Dendritic cell treated with granulocyte-macrophage colony-stimulating factor and Interleukin-4, amounts not matched to agents 40 ng/mL and 50 ng/mL, for 4 days (primary cell): ENCODE results near the gene SIX1.

Experiments used
- H3K27ac Mint-ChIP-seq: one replicate; pipeline ENCODE4 v1.8.0; 2022; ENCODE audit warnings: mild to moderate bottlenecking, mixed read lengths
- H3K27me3 Mint-ChIP-seq: one replicate; pipeline ENCODE4 v1.8.0; 2022; ENCODE audit warnings: mild to moderate bottlenecking, mixed read lengths
- H3K36me3 Mint-ChIP-seq: one replicate; pipeline ENCODE4 v1.8.0; 2022; ENCODE audit warnings: low read depth, mixed read lengths
- H3K4me1 Mint-ChIP-seq: one replicate; pipeline ENCODE4 v1.8.0; 2022; ENCODE audit warnings: low read depth, mixed read lengths
- H3K4me3 Mint-ChIP-seq: one replicate; pipeline ENCODE4 v1.8.0; 2022; ENCODE audit warnings: mild to moderate bottlenecking, moderate library complexity, mixed read lengths
- H3K9me3 Mint-ChIP-seq: one replicate; pipeline ENCODE4 v1.8.0; 2022; ENCODE audit warnings: mixed read lengths
- intact Hi-C: fragments of 100-400 bp; cut with micrococcal nuclease; formaldehyde crosslinking; loops from one replicate; pipeline ENCODE4 v1.15.0; 2022

Gene SIX1

GRCh38 chr14:60648934-60649874 lies at the start of gene SIX1:
Gene SIX1 (minus strand): TSS chr14:60649477. CDS start chr14:60649189, 288 bp downstream.
- Mint-ChIP-seq H3K36me3 (no peaks in the 10 kb centered on the region), H3K27ac (no peak within 1 kb of the TSS), H3K27me3 (peaks cover 95% of the 10 kb centered on the region), H3K4me3 (peak within 1 kb of the TSS; percentile 55), H3K9me3 (no peaks in the 10 kb centered on the region), H3K4me1 (peaks cover 53% of the 10 kb centered on the region)
- intact Hi-C loops, result no loop called here

GRCh38 chr14:60695327-60695726 lies 46.0 kb upstream of the SIX1 start:
- no peak overlapping the region for H3K27ac Mint-ChIP-seq
- intact Hi-C loops, result no loop called here
- peaks cover 5% of the 10 kb centered on the region for H3K4me1 Mint-ChIP-seq
- H3K36me3 Mint-ChIP-seq, result no peaks in the 10 kb centered on the region
- peaks cover 34% of the 10 kb centered on the region for H3K9me3 Mint-ChIP-seq
- H3K27me3 Mint-ChIP-seq, result peaks cover 21% of the 10 kb centered on the region
- H3K4me3 Mint-ChIP-seq, result no peak overlapping the region

- H3K4me3 Mint-ChIP-seq, result no peak overlapping the region
- no peaks in the 10 kb centered on the region for H3K36me3 Mint-ChIP-seq
- intact Hi-C loops, result no loop called here
- no peak overlapping the region for H3K27ac Mint-ChIP-seq
- H3K9me3 Mint-ChIP-seq, result peaks cover 9% of the 10 kb centered on the region
- H3K27me3 Mint-ChIP-seq, result peaks cover 11% of the 10 kb centered on the region
- H3K4me1 Mint-ChIP-seq, result peaks cover 5% of the 10 kb centered on the region
Measured at GRCh38 chr14:60691383-60692113, 42.3 kb upstream of the SIX1 start.

GRCh38 chr14:60686865-60687264 lies 37.6 kb upstream of the SIX1 start:
- intact Hi-C loops, result no loop called here
- Mint-ChIP-seq H3K27ac (no peak overlapping the region), H3K36me3 (no peaks in the 10 kb centered on the region), H3K27me3 (peaks cover 5% of the 10 kb centered on the region), H3K9me3 (no peaks in the 10 kb centered on the region), H3K4me3 (no peak overlapping the region), H3K4me1 (no peaks in the 10 kb centered on the region)

- Mint-ChIP-seq H3K36me3 (no peaks in the 10 kb centered on the region), H3K4me1 (no peaks in the 10 kb centered on the region), H3K9me3 (no peaks in the 10 kb centered on the region), H3K4me3 (no peak overlapping the region), H3K27me3 (peaks cover 12% of the 10 kb centered on the region), H3K27ac (no peak overlapping the region)
- intact Hi-C loops, result no loop called here
Measured at GRCh38 chr14:60684203-60684602, 34.9 kb upstream of the SIX1 start.

- no peak overlapping the region for H3K4me3 Mint-ChIP-seq
- no peaks in the 10 kb centered on the region for H3K9me3 Mint-ChIP-seq
- H3K27ac Mint-ChIP-seq, result no peak overlapping the region
- no peaks in the 10 kb centered on the region for H3K4me1 Mint-ChIP-seq
- H3K36me3 Mint-ChIP-seq, result no peaks in the 10 kb centered on the region
- intact Hi-C loops, result no loop called here
- peaks cover 16% of the 10 kb centered on the region for H3K27me3 Mint-ChIP-seq
Measured at GRCh38 chr14:60681271-60681670, 32.0 kb upstream of the SIX1 start.

- Mint-ChIP-seq H3K27ac (no peak overlapping the region), H3K4me3 (no peak overlapping the region), H3K4me1 (no peaks in the 10 kb centered on the region), H3K27me3 (peaks cover 21% of the 10 kb centered on the region), H3K9me3 (no peaks in the 10 kb centered on the region), H3K36me3 (no peaks in the 10 kb centered on the region)
- intact Hi-C loops, result no loop called here
Measured at GRCh38 chr14:60680511-60680910, 31.2 kb upstream of the SIX1 start.

GRCh38 chr14:60679566-60680258 lies 30.4 kb upstream of the SIX1 start:
- intact Hi-C loops, result no loop called here
- no peaks in the 10 kb centered on the region for H3K4me1 Mint-ChIP-seq
- H3K27me3 Mint-ChIP-seq, result peaks cover 21% of the 10 kb centered on the region
- H3K36me3 Mint-ChIP-seq, result no peaks in the 10 kb centered on the region
- no peak overlapping the region for H3K27ac Mint-ChIP-seq
- no peaks in the 10 kb centered on the region for H3K9me3 Mint-ChIP-seq
- no peak overlapping the region for H3K4me3 Mint-ChIP-seq

GRCh38 chr14:60677701-60678100 lies 28.4 kb upstream of the SIX1 start:
- no peaks in the 10 kb centered on the region for H3K9me3 Mint-ChIP-seq
- H3K4me1 Mint-ChIP-seq, result no peaks in the 10 kb centered on the region
- H3K4me3 Mint-ChIP-seq, result no peak overlapping the region
- no peaks in the 10 kb centered on the region for H3K36me3 Mint-ChIP-seq
- intact Hi-C loops, result loop anchor here (1.0 kb wide), 1 partner anchor 47 kb away; no protein-coding TSS in a partner anchor
- H3K27ac Mint-ChIP-seq, result no peak overlapping the region
- peaks cover 20% of the 10 kb centered on the region for H3K27me3 Mint-ChIP-seq

GRCh38 chr14:60670989-60671388 lies 21.7 kb upstream of the SIX1 start:
- Mint-ChIP-seq H3K27me3 (peaks cover 19% of the 10 kb centered on the region), H3K4me3 (no peak overlapping the region), H3K36me3 (no peaks in the 10 kb centered on the region), H3K27ac (no peak overlapping the region), H3K9me3 (no peaks in the 10 kb centered on the region), H3K4me1 (no peaks in the 10 kb centered on the region)
- intact Hi-C loops, result no loop called here

GRCh38 chr14:60668431-60669112 lies 19.3 kb upstream of the SIX1 start:
- H3K9me3 Mint-ChIP-seq, result no peaks in the 10 kb centered on the region
- no peaks in the 10 kb centered on the region for H3K36me3 Mint-ChIP-seq
- H3K27me3 Mint-ChIP-seq, result peaks cover 34% of the 10 kb centered on the region
- intact Hi-C loops, result loop anchor here (10.0 kb wide), 1 partner anchor 56 kb away; the partner anchor contains the start of gene SIX4
- H3K27ac Mint-ChIP-seq, result no peak overlapping the region
- H3K4me3 Mint-ChIP-seq, result no peak overlapping the region
- no peaks in the 10 kb centered on the region for H3K4me1 Mint-ChIP-seq

GRCh38 chr14:60665177-60665550 lies 15.9 kb upstream of the SIX1 start:
- peaks cover 5% of the 10 kb centered on the region for H3K4me1 Mint-ChIP-seq
- intact Hi-C loops, result loop anchor here (10.0 kb wide), 1 partner anchor 60 kb away; the partner anchor contains the start of gene SIX4
- no peaks in the 10 kb centered on the region for H3K9me3 Mint-ChIP-seq
- no peaks in the 10 kb centered on the region for H3K36me3 Mint-ChIP-seq
- no peak overlapping the region for H3K4me3 Mint-ChIP-seq
- H3K27ac Mint-ChIP-seq, result no peak overlapping the region
- peaks cover 50% of the 10 kb centered on the region for H3K27me3 Mint-ChIP-seq

- no peak overlapping the region for H3K27ac Mint-ChIP-seq
- H3K9me3 Mint-ChIP-seq, result no peaks in the 10 kb centered on the region
- intact Hi-C loops, result loop anchor here (10.0 kb wide), 1 partner anchor 62 kb away; the partner anchor contains the start of gene SIX4
- H3K36me3 Mint-ChIP-seq, result no peaks in the 10 kb centered on the region
- peaks cover 9% of the 10 kb centered on the region for H3K4me1 Mint-ChIP-seq
- no peak overlapping the region for H3K4me3 Mint-ChIP-seq
- peaks cover 67% of the 10 kb centered on the region for H3K27me3 Mint-ChIP-seq
Measured at GRCh38 chr14:60662982-60663381, 13.7 kb upstream of the SIX1 start.
